ENCODE results near the gene PTP4A2.

PTP4A2 gene

DNA sequence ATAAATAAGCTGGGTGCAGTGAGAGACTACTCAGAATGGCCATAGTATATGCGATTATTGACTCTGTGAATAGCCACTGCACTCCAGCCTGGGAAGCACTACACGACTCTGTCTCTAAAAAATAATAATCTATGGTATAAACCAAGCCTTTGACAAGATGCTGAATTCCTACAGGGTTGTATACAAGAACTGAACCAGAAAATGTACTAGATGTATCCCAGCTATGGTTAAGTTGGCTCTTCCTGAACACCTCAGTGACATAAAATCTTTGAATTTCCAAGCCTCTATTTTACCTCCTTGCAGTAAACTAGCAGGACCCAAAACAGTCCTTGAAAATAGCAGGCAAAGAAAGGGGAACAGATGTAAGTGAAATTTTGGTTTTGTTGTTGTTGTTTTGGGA is 32.5 kb downstream of the PTP4A2 start:
- Histone ChIP-seq H3K27me3 (replicated peaks; ENCODE audit: control insufficient read depth, insufficient read depth, low read length) (no peaks in the 10 kb centered on the region), H3K36me3 (ENCODE audit: control insufficient read depth, insufficient read depth, low read length) (peaks cover 8% of the 10 kb centered on the region), H3K4me3 (replicated peaks; ENCODE audit: low read depth, low read length) (no peak overlapping the region)
- DNase-seq (ENCODE audit: extremely low read depth, insufficient read length) = no peak
- TF ChIP-seq, protein P1, sequence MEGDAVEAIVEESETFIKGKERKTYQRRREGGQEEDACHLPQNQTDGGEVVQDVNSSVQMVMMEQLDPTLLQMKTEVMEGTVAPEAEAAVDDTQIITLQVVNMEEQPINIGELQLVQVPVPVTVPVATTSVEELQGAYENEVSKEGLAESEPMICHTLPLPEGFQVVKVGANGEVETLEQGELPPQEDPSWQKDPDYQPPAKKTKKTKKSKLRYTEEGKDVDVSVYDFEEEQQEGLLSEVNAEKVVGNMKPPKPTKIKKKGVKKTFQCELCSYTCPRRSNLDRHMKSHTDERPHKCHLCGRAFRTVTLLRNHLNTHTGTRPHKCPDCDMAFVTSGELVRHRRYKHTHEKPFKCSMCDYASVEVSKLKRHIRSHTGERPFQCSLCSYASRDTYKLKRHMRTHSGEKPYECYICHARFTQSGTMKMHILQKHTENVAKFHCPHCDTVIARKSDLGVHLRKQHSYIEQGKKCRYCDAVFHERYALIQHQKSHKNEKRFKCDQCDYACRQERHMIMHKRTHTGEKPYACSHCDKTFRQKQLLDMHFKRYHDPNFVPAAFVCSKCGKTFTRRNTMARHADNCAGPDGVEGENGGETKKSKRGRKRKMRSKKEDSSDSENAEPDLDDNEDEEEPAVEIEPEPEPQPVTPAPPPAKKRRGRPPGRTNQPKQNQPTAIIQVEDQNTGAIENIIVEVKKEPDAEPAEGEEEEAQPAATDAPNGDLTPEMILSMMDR (IDR thresholded peaks at IDR 0.05; ENCODE audit: insufficient read depth, low read length, poor library complexity, severe bottlenecking) = no peak

DNA sequence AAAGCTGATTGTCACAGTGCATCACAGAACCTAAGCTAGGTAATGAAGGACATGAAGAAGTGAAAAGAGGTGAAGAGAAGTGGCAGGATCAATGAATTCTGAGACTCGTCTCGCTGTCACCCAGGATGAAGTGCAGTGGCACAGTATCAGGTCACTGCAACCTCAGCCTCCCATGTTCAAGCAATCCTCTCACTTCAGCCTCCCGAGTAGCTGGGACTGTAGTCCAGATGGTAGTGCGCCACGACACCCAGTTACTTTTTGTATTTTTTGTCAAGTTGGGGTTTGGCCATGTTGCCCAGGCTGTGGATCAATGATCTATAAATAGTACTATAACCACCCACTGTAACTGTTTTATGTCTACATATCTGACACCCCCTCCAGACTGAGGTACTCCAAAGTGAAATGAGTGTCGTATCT is 33.1 kb downstream of the PTP4A2 start:
- H3K36me3 ChIP-seq (ENCODE audit: control insufficient read depth, insufficient read depth, low read length) = peaks cover 8% of the 10 kb centered on the region
- no peak for DNase-seq (ENCODE audit: extremely low read depth, insufficient read length)
- TF ChIP-seq, protein P1 (IDR thresholded peaks at IDR 0.05; ENCODE audit: insufficient read depth, low read length, poor library complexity, severe bottlenecking) = no peak

DNA sequence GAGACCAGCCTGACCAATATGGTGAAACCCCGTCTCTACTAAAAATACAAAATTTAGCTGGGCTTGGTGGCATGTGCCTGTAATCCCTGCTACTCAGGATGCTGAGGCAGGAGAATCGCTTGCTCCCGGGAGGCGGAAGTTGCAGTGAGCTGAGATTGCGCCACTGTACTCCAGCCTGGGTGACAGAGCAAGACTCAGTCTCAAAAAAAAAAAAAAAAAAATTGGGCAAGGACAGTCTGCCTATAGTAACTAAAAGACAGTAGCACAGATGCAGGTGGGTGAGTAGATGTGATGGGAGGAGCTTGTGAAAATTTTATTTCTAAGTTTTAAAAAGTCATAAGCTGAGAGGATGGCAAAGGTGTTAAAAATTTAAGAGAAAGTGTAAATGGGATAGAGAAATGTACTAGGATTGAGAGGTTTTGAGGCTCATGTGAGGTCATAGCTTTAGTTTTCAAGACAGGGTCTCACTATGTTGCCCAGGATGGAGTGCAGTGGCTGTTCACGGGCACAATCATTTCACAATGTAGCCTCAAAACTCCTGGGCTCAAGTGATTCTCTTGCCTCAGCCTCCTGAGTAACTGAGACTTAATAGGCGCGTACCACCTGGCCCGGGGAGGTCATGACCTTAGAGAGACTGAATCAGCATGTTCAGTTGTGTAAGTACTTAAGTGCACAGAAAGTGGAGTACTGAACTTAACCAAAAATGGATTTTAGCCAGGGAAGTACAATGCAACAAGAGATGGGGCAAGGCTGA is 33.7 kb downstream of the PTP4A2 start:
- peaks cover 8% of the 10 kb centered on the region for H3K36me3 ChIP-seq (ENCODE audit: control insufficient read depth, insufficient read depth, low read length)
- TF ChIP-seq, protein P1 (IDR thresholded peaks at IDR 0.05; ENCODE audit: insufficient read depth, low read length, poor library complexity, severe bottlenecking) = no peak
- DNase-seq (ENCODE audit: extremely low read depth, insufficient read length) = no peak
- H3K27me3 ChIP-seq (replicated peaks; ENCODE audit: control insufficient read depth, insufficient read depth, low read length) = no peaks in the 10 kb centered on the region
- H3K4me3 ChIP-seq (replicated peaks; ENCODE audit: low read depth, low read length) = no peak overlapping the region

More for the DNA sequence above, 33.1 kb downstream of the PTP4A2 start:
- H3K27me3 ChIP-seq (replicated peaks; ENCODE audit: control insufficient read depth, insufficient read depth, low read length) = no peaks in the 10 kb centered on the region
- H3K4me3 ChIP-seq (replicated peaks; ENCODE audit: low read depth, low read length) = no peak overlapping the region

DNA sequence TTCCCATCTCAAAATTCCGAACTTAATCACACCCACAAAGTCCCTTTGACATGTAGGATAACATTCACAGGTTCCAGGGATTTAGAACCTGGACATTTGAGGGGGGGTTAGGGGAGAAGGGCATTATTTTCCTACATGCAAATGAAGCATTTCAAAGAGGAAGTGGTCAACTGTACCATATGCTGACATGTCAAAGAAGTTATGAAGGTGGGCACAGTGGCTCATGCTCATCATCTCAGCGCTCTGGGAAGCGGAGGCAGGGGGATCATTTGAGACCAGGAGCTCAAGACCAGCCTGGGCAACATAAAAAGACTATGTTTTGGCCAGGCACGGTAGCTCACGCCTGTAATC is 35.7 kb downstream of the PTP4A2 start:
- no peak for DNase-seq (ENCODE audit: extremely low read depth, insufficient read length)
- TF ChIP-seq, protein P1 (IDR thresholded peaks at IDR 0.05; ENCODE audit: insufficient read depth, low read length, poor library complexity, severe bottlenecking) = no peak
- H3K4me3 ChIP-seq (replicated peaks; ENCODE audit: low read depth, low read length) = no peak overlapping the region
- H3K36me3 ChIP-seq (ENCODE audit: control insufficient read depth, insufficient read depth, low read length) = peaks cover 5% of the 10 kb centered on the region
- no peaks in the 10 kb centered on the region for H3K27me3 ChIP-seq (replicated peaks; ENCODE audit: control insufficient read depth, insufficient read depth, low read length)

DNA sequence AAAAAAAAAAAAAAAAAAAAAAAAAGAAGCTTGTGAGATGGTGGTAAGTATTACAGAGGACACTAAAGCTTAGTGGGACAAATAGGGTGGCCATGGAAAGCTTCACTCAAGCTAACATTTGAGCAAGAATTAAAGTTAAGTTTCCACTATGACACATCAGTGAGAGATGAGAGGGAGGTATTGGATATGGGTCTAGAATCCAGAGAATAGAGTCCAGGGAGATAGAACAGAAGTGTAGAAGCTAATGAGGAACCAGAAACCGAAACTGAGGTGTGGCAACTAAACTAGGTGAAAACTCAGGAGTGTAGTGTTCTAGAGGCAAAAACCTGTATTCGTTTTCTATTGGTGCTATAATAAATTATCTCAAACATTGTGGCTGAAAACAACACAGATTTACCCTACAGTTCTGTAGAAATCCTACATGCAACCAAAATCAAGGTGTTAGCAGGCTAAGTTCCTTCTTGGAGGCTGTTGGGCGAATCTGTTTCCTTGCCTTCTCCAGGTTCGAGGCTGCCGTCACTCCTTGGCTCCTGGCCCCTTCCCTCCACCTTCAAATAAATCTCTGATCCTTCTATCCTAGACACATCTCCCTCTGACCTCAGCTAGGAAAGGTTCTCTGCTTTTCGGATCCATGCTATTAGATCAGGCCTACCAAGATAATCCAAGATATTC is 36.2 kb downstream of the PTP4A2 start:
- TF ChIP-seq, protein P1 (IDR thresholded peaks at IDR 0.05; ENCODE audit: insufficient read depth, low read length, poor library complexity, severe bottlenecking) = no peak
- no peak for DNase-seq (ENCODE audit: extremely low read depth, insufficient read length)
- Histone ChIP-seq H3K36me3 (ENCODE audit: control insufficient read depth, insufficient read depth, low read length) (peaks cover 2% of the 10 kb centered on the region), H3K27me3 (replicated peaks; ENCODE audit: control insufficient read depth, insufficient read depth, low read length) (no peaks in the 10 kb centered on the region), H3K4me3 (replicated peaks; ENCODE audit: low read depth, low read length) (no peak overlapping the region)

Measured in GM06990 (cell line).